IgD-negative memory B cell (primary cell): ENCODE data around the gene PSMC6. TPM values are rescaled to one million over a fixed set of nuclear protein-coding genes. Genes with fewer than 3 reads are reported as not detected.
A peak's percentile ranks its signal among the peaks of the same experiment; 100 is the strongest.
"Not testable (repeated sequence)": the region's sequence is repeated elsewhere in the genome, so short reads cannot be mapped to it uniquely, and the experiment has no call there.

Experiments
- H3K27ac Mint-ChIP-seq, 3 donors: one replicate each; pipeline ENCODE4 v1.8.0; 2020 to 2022; ENCODE audit warnings: mild to moderate bottlenecking in 3 of 3, mixed read lengths in 3 of 3, moderate library complexity in 1 of 3
- H3K27me3 Mint-ChIP-seq: one replicate; pipeline ENCODE4 v1.8.0; 2021; ENCODE audit warnings: mixed read lengths
- H3K36me3 Mint-ChIP-seq: one replicate; pipeline ENCODE4 v1.8.0; 2020; ENCODE audit warnings: mild to moderate bottlenecking, mixed read lengths
- H3K4me1 Mint-ChIP-seq, 3 donors: one replicate each; pipeline ENCODE4 v1.8.0; 2020 to 2022; ENCODE audit warnings: mixed read lengths in 3 of 3, mild to moderate bottlenecking in 1 of 3
- H3K4me3 Mint-ChIP-seq, 4 donors: one replicate each; pipeline ENCODE4 v1.8.0; 2020 to 2022; ENCODE audit warnings: mild to moderate bottlenecking in 4 of 4, mixed read lengths in 4 of 4, moderate library complexity in 3 of 4
- H3K9me3 Mint-ChIP-seq, 3 donors: one replicate each; pipeline ENCODE4 v1.8.0; 2020 to 2021; ENCODE audit warnings: mixed read lengths in 3 of 3, mild to moderate bottlenecking in 1 of 3
- polyA plus RNA-seq: library from polyadenylated mRNA; unstranded; fragments of 300-500 nt; fragmentation: Illumina TruSeq; gene quantifications from one replicate; pipeline ENCODE4 v1.2.3, GENCODE V29; 2021

PSMC6 gene
- polyA plus RNA-seq, 1 donor from 2014 or later: 56.2 TPM

GRCh38 chr14:52730709-52731111 is 23.7 kb downstream of the PSMC6 start:
- Mint-ChIP-seq H3K36me3 (peaks cover 6% of the 10 kb centered on the region), H3K27me3 (no peaks in the 10 kb centered on the region), H3K9me3 (no peaks in the 10 kb centered on the region), H3K4me3 (peak overlapping the region; percentile 92 to 96 (median 95)), H3K27ac (peak overlapping the region; percentile 43 to 96 (median 67)), H3K4me1 (peaks cover 20 to 35% (median 25%) of the 10 kb centered on the region in 3 donors)

DNA sequence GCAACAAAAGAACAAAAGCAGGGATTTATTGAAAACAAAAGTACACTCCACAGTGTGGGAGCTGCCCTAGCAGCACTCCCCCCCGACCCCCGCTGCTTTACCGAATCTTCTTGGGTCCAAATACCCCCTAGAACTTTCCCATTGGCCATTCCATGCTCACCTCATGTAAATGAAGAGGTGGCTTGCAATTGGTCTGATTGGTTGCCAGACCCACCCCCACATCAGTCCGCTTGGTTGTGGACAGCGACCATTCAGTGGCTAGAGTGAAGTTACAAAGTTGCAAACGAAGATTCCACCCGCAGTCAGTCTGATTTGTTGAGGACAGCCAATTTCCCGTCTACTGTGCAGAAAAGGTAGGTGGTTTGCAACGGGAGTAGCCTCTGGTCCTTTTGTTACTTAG is 26.8 kb downstream of the PSMC6 start:
- no peaks in the 10 kb centered on the region for H3K27me3 Mint-ChIP-seq
- peaks cover 10% of the 10 kb centered on the region for H3K36me3 Mint-ChIP-seq
- peak overlapping the region in 1 of 4 donors; percentile 54 for H3K4me3 Mint-ChIP-seq
- no peaks in the 10 kb centered on the region for H3K9me3 Mint-ChIP-seq
- no peak overlapping the region for H3K27ac Mint-ChIP-seq
- H3K4me1 Mint-ChIP-seq: peaks cover 31 to 50% (median 38%) of the 10 kb centered on the region in 3 donors

- Mint-ChIP-seq H3K9me3 (no peaks in the 10 kb centered on the region), H3K4me1 (peaks cover 34 to 54% (median 45%) of the 10 kb centered on the region in 3 donors), H3K27ac (peak overlapping the region in 2 of 3 donors; percentile 32 to 34), H3K36me3 (peaks cover 14% of the 10 kb centered on the region), H3K27me3 (no peaks in the 10 kb centered on the region), H3K4me3 (peak overlapping the region in 3 of 4 donors; percentile 15 to 70 (median 47))
Observed at GRCh38 chr14:52735921-52736489, 29.0 kb downstream of the PSMC6 start.

DNA sequence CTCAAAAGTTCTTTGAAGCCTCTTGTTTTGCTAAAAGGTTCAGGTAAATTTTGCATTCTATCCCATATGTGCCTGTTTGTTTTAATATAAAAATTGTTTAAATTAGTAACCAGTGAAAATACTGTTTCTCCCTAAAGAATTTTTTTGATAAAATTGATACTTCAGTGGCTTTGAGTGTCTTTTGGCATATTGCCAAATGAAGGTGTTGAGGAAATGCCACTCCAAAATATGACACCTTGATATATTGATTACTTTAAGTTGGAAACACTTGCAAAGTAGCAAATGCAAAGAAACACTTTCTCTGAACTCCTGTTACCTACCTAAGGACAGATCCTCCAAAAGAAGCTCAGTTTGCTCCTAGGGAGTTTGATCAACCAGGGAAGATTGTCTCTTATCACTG is 31.4 kb downstream of the PSMC6 start:
- peaks cover 14% of the 10 kb centered on the region for H3K36me3 Mint-ChIP-seq
- H3K27me3 Mint-ChIP-seq: no peaks in the 10 kb centered on the region
- H3K4me1 Mint-ChIP-seq: peaks cover 41 to 58% (median 50%) of the 10 kb centered on the region in 3 donors
- H3K9me3 Mint-ChIP-seq: no peaks in the 10 kb centered on the region
- no peak overlapping the region for H3K27ac Mint-ChIP-seq
- no peak overlapping the region for H3K4me3 Mint-ChIP-seq

- Mint-ChIP-seq H3K36me3 (peaks cover 12% of the 10 kb centered on the region), H3K27ac (peak overlapping the region in 1 of 3 donors; percentile 63), H3K4me1 (peaks cover 40 to 42% (median 41%) of the 10 kb centered on the region in 3 donors), H3K4me3 (peak overlapping the region in 1 of 4 donors; percentile 35), H3K27me3 (no peaks in the 10 kb centered on the region), H3K9me3 (no peaks in the 10 kb centered on the region)
Observed at GRCh38 chr14:52740751-52741150, 33.8 kb downstream of the PSMC6 start.

GRCh38 chr14:52741865-52742264 is 34.9 kb downstream of the PSMC6 start:
- Mint-ChIP-seq H3K36me3 (peaks cover 12% of the 10 kb centered on the region), H3K27ac (peak overlapping the region; percentile 33 to 96 (median 87)), H3K27me3 (no peaks in the 10 kb centered on the region), H3K4me1 (peaks cover 28 to 35% (median 34%) of the 10 kb centered on the region in 3 donors), H3K4me3 (peak overlapping the region; percentile 76 to 91 (median 82)), H3K9me3 (no peaks in the 10 kb centered on the region)

GRCh38 chr14:52748647-52749292 is 41.8 kb downstream of the PSMC6 start:
- Mint-ChIP-seq H3K27ac (no peak overlapping the region), H3K27me3 (no peaks in the 10 kb centered on the region), H3K4me3 (no peak overlapping the region), H3K9me3 (no peaks in the 10 kb centered on the region), H3K4me1 (peaks cover 0 to 5% (median 4%) of the 10 kb centered on the region in 3 donors), H3K36me3 (peaks cover 5% of the 10 kb centered on the region)

DNA sequence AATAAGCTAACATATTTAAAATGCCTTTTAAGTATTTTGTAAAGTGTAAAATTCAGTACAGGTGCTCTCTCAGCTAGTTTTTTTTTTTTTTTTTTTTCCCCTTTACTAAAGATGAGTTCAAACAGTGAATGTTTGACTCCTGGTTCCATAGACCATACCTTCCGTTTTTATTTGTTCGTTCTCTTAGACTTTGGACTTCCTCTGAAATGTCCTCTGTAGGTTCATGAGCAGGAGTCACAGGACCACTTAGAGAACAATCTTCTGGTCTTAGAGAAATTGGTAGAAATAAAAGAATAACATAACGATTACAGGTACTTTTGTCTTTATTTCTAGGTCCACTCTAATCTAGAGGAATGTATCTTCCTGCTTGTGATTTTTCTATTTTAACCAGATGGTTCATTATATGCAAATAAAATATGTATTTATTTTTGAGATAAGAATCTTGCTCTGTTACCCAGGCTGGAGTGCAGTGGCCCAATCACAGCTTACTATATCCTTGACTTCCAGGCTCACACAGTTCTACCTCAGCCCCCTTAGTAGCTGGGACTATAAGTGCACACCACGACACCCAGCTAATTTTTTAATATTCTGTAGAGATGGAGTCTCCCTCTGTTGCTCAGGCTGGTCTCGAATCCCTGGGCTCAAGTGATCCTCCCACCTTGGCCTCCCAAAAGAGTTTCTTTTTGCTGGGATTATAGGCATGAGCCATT is 48.8 kb downstream of the PSMC6 start:
- no peak overlapping the region for H3K27ac Mint-ChIP-seq
- H3K4me3 Mint-ChIP-seq: no peak overlapping the region
- H3K9me3 Mint-ChIP-seq: no peaks in the 10 kb centered on the region
- no peaks in the 10 kb centered on the region for H3K4me1 Mint-ChIP-seq
- H3K27me3 Mint-ChIP-seq: no peaks in the 10 kb centered on the region
- H3K36me3 Mint-ChIP-seq: peaks cover 5% of the 10 kb centered on the region

DNA sequence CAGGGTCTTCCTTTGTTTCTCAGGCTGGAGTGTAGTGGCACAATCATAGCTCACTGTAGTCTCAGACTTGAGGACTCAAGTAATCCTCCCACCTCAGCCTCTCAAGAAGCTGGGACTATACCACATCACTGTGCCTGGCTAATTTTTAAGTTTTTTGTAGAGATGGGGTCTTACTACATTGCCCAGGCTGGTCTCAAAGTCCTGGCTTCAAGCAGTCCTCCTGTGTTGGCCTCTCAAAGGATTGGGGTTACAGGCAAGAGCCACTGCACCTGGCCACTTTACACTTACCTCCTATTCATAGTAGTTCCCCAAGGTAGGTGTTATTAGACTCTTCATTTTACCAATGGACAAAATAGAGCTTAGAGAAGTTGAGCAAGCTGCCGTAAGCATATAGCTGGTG is 52.1 kb downstream of the PSMC6 start:
- peaks cover 8% of the 10 kb centered on the region in 3 donors for H3K4me1 Mint-ChIP-seq
- H3K9me3 Mint-ChIP-seq: no peaks in the 10 kb centered on the region
- no peak overlapping the region for H3K27ac Mint-ChIP-seq
- no peaks in the 10 kb centered on the region for H3K27me3 Mint-ChIP-seq
- peaks cover 12% of the 10 kb centered on the region for H3K36me3 Mint-ChIP-seq
- no peak overlapping the region for H3K4me3 Mint-ChIP-seq

GRCh38 chr14:52762923-52763322 is 55.9 kb downstream of the PSMC6 start:
- H3K9me3 Mint-ChIP-seq, H3K4me3 Mint-ChIP-seq, H3K27ac Mint-ChIP-seq, H3K27me3 Mint-ChIP-seq, H3K4me1 Mint-ChIP-seq: not testable (repeated sequence)
- peaks cover 13% of the 10 kb centered on the region for H3K36me3 Mint-ChIP-seq

GRCh38 chr14:52767058-52767833 is 60.2 kb downstream of the PSMC6 start:
- H3K9me3 Mint-ChIP-seq: no peaks in the 10 kb centered on the region
- no peak overlapping the region for H3K4me3 Mint-ChIP-seq
- H3K27ac Mint-ChIP-seq: no peak overlapping the region
- no peaks in the 10 kb centered on the region for H3K27me3 Mint-ChIP-seq
- H3K36me3 Mint-ChIP-seq: peaks cover 10% of the 10 kb centered on the region
- H3K4me1 Mint-ChIP-seq: peaks cover 8 to 12% (median 10%) of the 10 kb centered on the region in 3 donors

- no peaks in the 10 kb centered on the region for H3K27me3 Mint-ChIP-seq
- no peak overlapping the region for H3K4me3 Mint-ChIP-seq
- peaks cover 5% of the 10 kb centered on the region for H3K36me3 Mint-ChIP-seq
- H3K27ac Mint-ChIP-seq: peak overlapping the region in 1 of 3 donors; percentile 83
- no peaks in the 10 kb centered on the region for H3K9me3 Mint-ChIP-seq
- peaks cover 0 to 2% (median 0%) of the 10 kb centered on the region in 3 donors for H3K4me1 Mint-ChIP-seq
Observed at GRCh38 chr14:52769887-52770286, 62.9 kb downstream of the PSMC6 start.

- no peaks in the 10 kb centered on the region for H3K4me1 Mint-ChIP-seq
- H3K4me3 Mint-ChIP-seq: no peak overlapping the region
- no peaks in the 10 kb centered on the region for H3K27me3 Mint-ChIP-seq
- H3K9me3 Mint-ChIP-seq: no peaks in the 10 kb centered on the region
- H3K36me3 Mint-ChIP-seq: peaks cover 3% of the 10 kb centered on the region
- H3K27ac Mint-ChIP-seq: no peak overlapping the region
Observed at GRCh38 chr14:52776816-52777215, 69.8 kb downstream of the PSMC6 start.
